HCT116 (cell line): ENCODE results near the gene PRKN. TPM values are rescaled to one million over a fixed set of nuclear protein-coding genes. Genes with fewer than 3 reads are reported as not detected.

ENCODE experiments used
- ATAC-seq: fragments of 200-7000 bp; cut with Tn5 transposase; 2 replicates; pipeline ENCODE4 v1.9.1; 2020; ENCODE audit warnings: mild to moderate bottlenecking, moderate library complexity
- BruUV-seq: library from RNA; stranded (reverse); fragments of 400-500 nt; replicated peaks from 2 replicates; lab custom pipeline; 2021; lab: Mats Ljungman, UMichigan
- CTCF ChIA-PET: fragments of 300-600 bp; sonication (Branson Sonifier 250); formaldehyde crosslinking; loops from one replicate; lab custom pipeline; 2021; ENCODE audit warnings: antibody characterized with exemption; lab: Charles Lee
- POLR2A ChIA-PET: fragments of 300-600, 350-600 bp; sonication (Branson Sonifier 250); formaldehyde crosslinking; loops from one replicate; lab custom pipeline; 2021; ENCODE audit warnings: antibody characterized with exemption; lab: Charles Lee
- RAD21 ChIA-PET, 2 experiments: fragments of 300-600 bp; sonication (Branson Sonifier 250); formaldehyde crosslinking; loops; one replicate each; lab custom pipeline; 2023; ENCODE audit warnings: low total read pairs in 2 of 2; ENCODE audit not compliant: uncharacterized antibody in 2 of 2, unreplicated experiment in 2 of 2, low non-redundant PET in 1 of 2; lab: Charles Lee
- DNase-seq: peaks from one replicate; pipeline ENCODE4 v3.0.0-alpha.2; 2010; ENCODE audit warnings: low read depth, low spot score
- H2AFZ ChIP-seq: fragments of 200-600 bp; shearing (Covaris generic), sonication (generic); 2 replicates; pipeline ENCODE4 v1.6.1; 2017; ENCODE audit warnings: low read depth, mixed run types, mixed read lengths, antibody characterized with exemption, low read length; ENCODE audit not compliant: poor library complexity, severe bottlenecking
- H3K27ac ChIP-seq: 2 replicates; pipeline ENCODE4 v1.5.1; 2012; ENCODE audit warnings: low read depth, low read length
- H3K27me3 ChIP-seq: fragments of 200-600 bp; sonication (generic); 2 replicates; pipeline ENCODE4 v1.6.1; 2016; ENCODE audit warnings: mixed run types, low read length, mixed read lengths; ENCODE audit not compliant: insufficient read depth
- H3K36me3 ChIP-seq, 2 experiments: fragments of 200-500 bp in 1 of 2; fragments of 200-600 bp in 1 of 2; sonication (Bioruptor generic) in 1 of 2; sonication (generic) in 1 of 2; 2 replicates each; pipeline versions ENCODE4 v1.5.1 to v1.6.1; 2014 to 2016; ENCODE audit warnings: low read length in 2 of 2, inconsistent platforms in 1 of 2, mixed read lengths in 1 of 2, mixed run types in 1 of 2; ENCODE audit not compliant: insufficient read depth in 2 of 2, control insufficient read depth in 1 of 2
- H3K4me1 ChIP-seq, 2 experiments: fragments of 200-600 bp in 1 of 2; sonication (generic) in 1 of 2; 2 replicates each; pipeline versions ENCODE4 v1.5.1 to v1.6.1; 2012 to 2017; ENCODE audit warnings: low read length in 2 of 2, inconsistent platforms in 1 of 2, mild to moderate bottlenecking in 1 of 2, mixed read lengths in 1 of 2, mixed run types in 1 of 2, moderate library complexity in 1 of 2; ENCODE audit not compliant: insufficient read depth in 2 of 2, control insufficient read depth in 1 of 2
- H3K4me2 ChIP-seq: fragments of 200-600 bp; sonication (generic); 2 replicates; pipeline ENCODE4 v1.6.1; 2017; ENCODE audit warnings: mixed run types, low read length, mixed read lengths
- H3K4me3 ChIP-seq, 2 experiments: fragments of 200-600 bp in 1 of 2; sonication (generic) in 1 of 2; replicated peaks in 1 of 2; 2 replicates each; pipeline ENCODE4 v1.5.1; 2011 to 2016; ENCODE audit warnings: low read length in 2 of 2, control low read depth in 1 of 2, low read depth in 1 of 2, mild to moderate bottlenecking in 1 of 2, mixed read lengths in 1 of 2, mixed run types in 1 of 2
- H3K79me2 ChIP-seq: fragments of 200-600 bp; sonication (generic); 2 replicates; pipeline ENCODE4 v1.6.1; 2017; ENCODE audit warnings: mild to moderate bottlenecking, mixed run types, low read length, moderate library complexity, mixed read lengths; ENCODE audit not compliant: insufficient read depth
- H3K9ac ChIP-seq: fragments of 200-600 bp; sonication (generic); 2 replicates; pipeline ENCODE4 v1.6.1; 2016; ENCODE audit warnings: low read length, mixed read lengths
- H3K9me2 ChIP-seq: fragments of 200-600 bp; sonication (generic), shearing (Covaris generic); 2 replicates; pipeline ENCODE4 v1.6.1; 2017; ENCODE audit warnings: mixed run types, mild to moderate bottlenecking, moderate library complexity; ENCODE audit not compliant: insufficient read depth
- H3K9me3 ChIP-seq, 2 experiments: fragments of 200-500 bp in 1 of 2; fragments of 200-600 bp in 1 of 2; sonication (Bioruptor generic) in 1 of 2; sonication (generic) in 1 of 2; 2 replicates each; pipeline ENCODE4 v1.6.1; 2014 to 2017; ENCODE audit warnings: low read length in 2 of 2, mixed read lengths in 2 of 2, inconsistent platforms in 1 of 2, low read depth in 1 of 2, mild to moderate bottlenecking in 1 of 2, mixed run types in 1 of 2, moderate library complexity in 1 of 2; ENCODE audit not compliant: control insufficient read depth in 1 of 2, insufficient read depth in 1 of 2
- H4K20me1 ChIP-seq: fragments of 200-600 bp; sonication (generic), shearing (Covaris generic); 2 replicates; pipeline ENCODE4 v1.6.1; 2017; ENCODE audit warnings: mixed run types, mild to moderate bottlenecking, moderate library complexity; ENCODE audit not compliant: insufficient read depth
- CTCF ChIP-seq, 3 experiments: fragments of 200-600 bp in 1 of 3; sonication (generic) in 1 of 3; IDR thresholded peaks in 2 of 3; conservative IDR thresholded peaks in 1 of 3; 2 replicates each; pipeline ENCODE4 v1.5.1; 2012 to 2017; ENCODE audit warnings: low read depth in 2 of 3, low read length in 2 of 3, antibody characterized with exemption in 1 of 3, borderline replicate concordance in 1 of 3, control low read depth in 1 of 3, mild to moderate bottlenecking in 1 of 3, mixed read lengths in 1 of 3, mixed run types in 1 of 3, moderate library complexity in 1 of 3; ENCODE audit not compliant: insufficient read depth in 1 of 3
- EGR1 ChIP-seq: IDR thresholded peaks from 2 replicates; pipeline ENCODE4 v1.6.1; 2012; ENCODE audit warnings: low read depth
- ELF1 ChIP-seq: IDR thresholded peaks from 2 replicates; pipeline ENCODE4 v1.6.1; 2012; ENCODE audit warnings: low read depth, borderline replicate concordance
- JUND ChIP-seq: IDR thresholded peaks from 2 replicates; pipeline ENCODE4 v1.6.1; 2012
- POLR2AphosphoS5 ChIP-seq: IDR thresholded peaks from 2 replicates; pipeline ENCODE4 v1.6.1; 2011; ENCODE audit warnings: mild to moderate bottlenecking, low read depth, low read length, moderate library complexity
- RAD21 ChIP-seq: IDR thresholded peaks from 2 replicates; pipeline ENCODE4 v1.6.1; 2012; ENCODE audit warnings: low read depth, mild to moderate bottlenecking
- REST ChIP-seq: IDR thresholded peaks from 2 replicates; pipeline ENCODE4 v1.6.1; 2012; ENCODE audit warnings: low read depth
- SIN3A ChIP-seq: IDR thresholded peaks from 2 replicates; pipeline ENCODE4 v1.6.1; 2012; ENCODE audit warnings: low read depth
- SP1 ChIP-seq: IDR thresholded peaks from 2 replicates; pipeline ENCODE4 v1.6.1; 2012; ENCODE audit warnings: low read depth
- TCF7L2 ChIP-seq: IDR thresholded peaks from 2 replicates; pipeline ENCODE4 v1.7.0; 2011; ENCODE audit warnings: borderline replicate concordance, inconsistent platforms; ENCODE audit not compliant: insufficient read depth, insufficient read length; ENCODE audit errors: extremely low read depth
- YY1 ChIP-seq: IDR thresholded peaks from 2 replicates; pipeline ENCODE4 v1.6.1; 2011; ENCODE audit warnings: low read length, low read depth, moderate library complexity, mild to moderate bottlenecking; ENCODE audit not compliant: insufficient replicate concordance; ENCODE audit errors: extremely low read depth
- ZBTB33 ChIP-seq: IDR thresholded peaks from 2 replicates; pipeline ENCODE4 v1.6.1; 2011; ENCODE audit warnings: mild to moderate bottlenecking, low read length, moderate library complexity; ENCODE audit not compliant: insufficient replicate concordance; ENCODE audit errors: extremely low read depth
- ZFX ChIP-seq: fragments of 450-650 bp; IDR thresholded peaks from 2 replicates; pipeline ENCODE4 v1.6.1; 2017
- ZNF274 ChIP-seq: fragments of 200-500 bp; sonication (Bioruptor generic); IDR thresholded peaks from 2 replicates; pipeline ENCODE4 v1.6.1; 2014; ENCODE audit warnings: mild to moderate bottlenecking, low read depth, low read length, inconsistent platforms
- intact Hi-C: fragments of 100-400 bp; cut with micrococcal nuclease; formaldehyde crosslinking; loops from 2 replicates; pipeline ENCODE4 v1.10.0; 2022
- total RNA-seq: library from RNA; stranded (reverse); gene quantifications from one replicate; pipeline ENCODE4 v1.2.1, GENCODE V29; 2021; ENCODE audit not compliant: unreplicated experiment

Gene PRKN
- total RNA-seq, 1 experiment from 2014 or later: 2.6 TPM

GRCh38 chr6:161647234-161647633 lies 1080.3 kb downstream of the PRKN start:
- Histone ChIP-seq H3K27ac (no peak overlapping the region), H3K27me3 (no peaks in the 10 kb centered on the region), H4K20me1 (no peaks in the 10 kb centered on the region), H3K4me2 (no peak overlapping the region), H3K4me1 (no peaks in the 10 kb centered on the region), H3K36me3 (no peaks in the 10 kb centered on the region), H3K9ac (no peak overlapping the region), H2AFZ (no peak overlapping the region), H3K9me3 (no peaks in the 10 kb centered on the region), H3K9me2 (no peaks in the 10 kb centered on the region), H3K4me3 (no peak overlapping the region), H3K79me2 (no peaks in the 10 kb centered on the region)
- ChIA-PET CTCF (no interaction called here), RAD21 (no interaction called here), POLR2A (no interaction called here)
- ATAC-seq (no peak), DNase-seq (no peak)
- intact Hi-C loops: no loop called here
- no peak for TF ChIP-seq EGR1
- TF ChIP-seq SP1: no peak
- no peak for TF ChIP-seq ZFX
- no TSS peak for BruUV-seq

- no TSS peak for BruUV-seq
- no peak overlapping the region for H3K27ac ChIP-seq
- no peak overlapping the region for H3K9ac ChIP-seq
- ChIA-PET POLR2A (no interaction called here), RAD21 (no interaction called here), CTCF (no interaction called here)
- no peaks in the 10 kb centered on the region for H3K27me3 ChIP-seq
- H3K9me3 ChIP-seq: no peaks in the 10 kb centered on the region
- no peak overlapping the region for H2AFZ ChIP-seq
- no peaks in the 10 kb centered on the region for H3K79me2 ChIP-seq
- no peaks in the 10 kb centered on the region for H3K4me1 ChIP-seq
- no peak for ATAC-seq
- H3K4me3 ChIP-seq: no peak overlapping the region
- intact Hi-C loops: no loop called here
- no peak for DNase-seq
- no peaks in the 10 kb centered on the region for H4K20me1 ChIP-seq
- no peak overlapping the region for H3K4me2 ChIP-seq
- no peaks in the 10 kb centered on the region for H3K9me2 ChIP-seq
- no peaks in the 10 kb centered on the region for H3K36me3 ChIP-seq
- TF ChIP-seq RAD21 (no peak), SIN3A (no peak), POLR2AphosphoS5 (no peak), YY1 (no peak), ZNF274 (no peak), CTCF (IDR thresholded peaks at IDR 0.05 in 2 of 3, conservative IDR thresholded peaks at IDR 0.05 in 1 of 3; ENCODE audit: borderline replicate concordance in 1 of 3, insufficient read depth in 1 of 3, low read depth in 2 of 3, low read length in 2 of 3) (no peak), REST (no peak), JUND (no peak), ELF1 (no peak), ZBTB33 (no peak), TCF7L2 (no peak)
Measured at GRCh38 chr6:161644521-161644920, 1083.0 kb downstream of the PRKN start.
